HepG2 (cell line): ENCODE results near the gene TEX19. TPM values are rescaled to one million over a fixed set of nuclear protein-coding genes. Genes with fewer than 3 reads are reported as not detected.

Experiments used
- ATAD3A ChIP-seq: sonication (generic); formaldehyde crosslinking; IDR thresholded peaks from 2 replicates; pipeline ENCODE4 v1.4.0; 2020; ENCODE audit warnings: missing genetic modification reagents
- CREBL2 ChIP-seq: sonication (generic); formaldehyde crosslinking; IDR thresholded peaks from 2 replicates; pipeline ENCODE4 v1.8.1; 2023; ENCODE audit warnings: missing genetic modification reagents, mild to moderate bottlenecking, borderline replicate concordance
- EEA1 ChIP-seq: sonication (generic); formaldehyde crosslinking; IDR thresholded peaks from 2 replicates; pipeline ENCODE4 v1.5.1; 2020; ENCODE audit warnings: mild to moderate bottlenecking, missing genetic modification reagents, borderline replicate concordance
- ERF ChIP-seq: IDR thresholded peaks from 2 replicates; pipeline ENCODE4 v1.6.1; 2018; ENCODE audit warnings: missing biosample characterization, missing genetic modification reagents
- FOXK2 ChIP-seq: fragments of 450-650 bp; IDR thresholded peaks from 2 replicates; pipeline ENCODE4 v1.6.1; 2016
- FOXP1 ChIP-seq, 2 experiments: fragments of 450-650 bp in 1 of 2; IDR thresholded peaks; 2 replicates each; pipeline ENCODE4 v1.6.1; 2017 to 2018; ENCODE audit warnings: antibody characterized with exemption in 1 of 2
- GATAD2A ChIP-seq: IDR thresholded peaks from 2 replicates; pipeline ENCODE4 v1.6.1; 2016
- HOXA3 ChIP-seq: sonication (generic); formaldehyde crosslinking; IDR thresholded peaks from 2 replicates; pipeline ENCODE4 v1.5.0; 2020; ENCODE audit warnings: missing genetic modification reagents
- KAT7 ChIP-seq: IDR thresholded peaks from 2 replicates; pipeline ENCODE4 v1.6.1; 2018; ENCODE audit warnings: borderline replicate concordance, missing compliant biosample characterization
- KLF15 ChIP-seq: sonication (generic); formaldehyde crosslinking; IDR thresholded peaks from 2 replicates; pipeline ENCODE4 v1.8.1; 2023; ENCODE audit warnings: borderline replicate concordance, mild to moderate bottlenecking, inconsistent platforms, missing genetic modification reagents, mixed read lengths
- NFIC ChIP-seq: IDR thresholded peaks from 2 replicates; pipeline ENCODE4 v1.6.1; 2012; ENCODE audit warnings: mild to moderate bottlenecking, low read length, inconsistent platforms
- SP1 ChIP-seq, 2 experiments: fragments of 450-650 bp in 1 of 2; sonication (generic) in 1 of 2; formaldehyde crosslinking in 1 of 2; IDR thresholded peaks; 2 replicates each; pipeline versions ENCODE4 v1.4.0 to v1.6.1; 2016 to 2020; ENCODE audit warnings: missing genetic modification reagents in 1 of 2
- ZNF124 ChIP-seq: sonication (generic); formaldehyde crosslinking; IDR thresholded peaks from 2 replicates; pipeline ENCODE4 v1.4.0; 2020; ENCODE audit warnings: missing genetic modification reagents
- ZNF253 ChIP-seq: sonication (generic); formaldehyde crosslinking; IDR thresholded peaks from 2 replicates; pipeline ENCODE4 v1.8.0; 2022; ENCODE audit warnings: mild to moderate bottlenecking, missing genetic modification reagents, borderline replicate concordance
- ZNF501 ChIP-seq: sonication (generic); formaldehyde crosslinking; IDR thresholded peaks from 2 replicates; pipeline ENCODE4 v1.5.1; 2020; ENCODE audit warnings: mild to moderate bottlenecking, moderate library complexity, missing genetic modification reagents
- ZNF546 ChIP-seq: sonication (generic); formaldehyde crosslinking; conservative IDR thresholded peaks from 2 replicates; pipeline ENCODE4 v1.8.1; 2023; ENCODE audit warnings: mild to moderate bottlenecking, missing genetic modification reagents
- ZNF709 ChIP-seq: sonication (generic); formaldehyde crosslinking; IDR thresholded peaks from 2 replicates; pipeline ENCODE4 v1.5.0; 2020; ENCODE audit warnings: mild to moderate bottlenecking, missing genetic modification reagents
- polyA plus RNA-seq, 8 experiments: library from polyadenylated mRNA; depleted of rRNA in 3 of 8; stranded (reverse) in 7 of 8; unstranded in 1 of 8; fragments of >200 nt; fragmentation: Illumina TruSeq in 4 of 8; extraction: Trizol in 4 of 8; gene quantifications; 2 replicates each; pipeline versions ENCODE4 v1.2.1 to v1.2.3, GENCODE V29; 2011 to 2016; ENCODE audit warnings: low read depth in 4 of 8, missing spikeins in 1 of 8, mixed read lengths in 1 of 8; ENCODE audit not compliant: insufficient read depth in 1 of 8
- total RNA-seq, 5 experiments: library from RNA; depleted of rRNA; stranded (reverse); fragments of >200 nt; fragmentation: Illumina TruSeq; extraction: Trizol; gene quantifications; 2 replicates each; pipeline ENCODE4 v1.2.3, GENCODE V29; 2016; ENCODE audit warnings: low read depth in 1 of 5
- TF ChIP-seq, protein P1 (sequence below): sonication (generic); formaldehyde crosslinking; IDR thresholded peaks from 2 replicates; pipeline ENCODE4 v1.4.0; 2020; ENCODE audit warnings: mild to moderate bottlenecking, missing genetic modification reagents
- TF ChIP-seq, protein P2 (sequence below): sonication (generic); formaldehyde crosslinking; IDR thresholded peaks from 2 replicates; pipeline ENCODE4 v1.4.0; 2020; ENCODE audit warnings: missing genetic modification reagents
- TF ChIP-seq, protein P3 (sequence below): sonication (generic); formaldehyde crosslinking; IDR thresholded peaks from 2 replicates; pipeline ENCODE4 v1.8.1; 2023; ENCODE audit warnings: mild to moderate bottlenecking, missing genetic modification reagents
- TF ChIP-seq, protein P4 (sequence below): sonication (generic); formaldehyde crosslinking; IDR thresholded peaks from 2 replicates; pipeline ENCODE4 v1.4.0; 2020; ENCODE audit warnings: missing genetic modification reagents
- TF ChIP-seq, protein P5 (sequence below): sonication (generic); IDR thresholded peaks from 2 replicates; pipeline ENCODE4 v1.6.1; 2016; ENCODE audit warnings: low read depth, borderline replicate concordance

Gene TEX19
- total and polyA plus RNA-seq, 2 of the 13 experiments (the other 11 are each of a cell fraction or from before 2014, with no cell fraction given), result 1.3 to 6.0 TPM

DNA sequence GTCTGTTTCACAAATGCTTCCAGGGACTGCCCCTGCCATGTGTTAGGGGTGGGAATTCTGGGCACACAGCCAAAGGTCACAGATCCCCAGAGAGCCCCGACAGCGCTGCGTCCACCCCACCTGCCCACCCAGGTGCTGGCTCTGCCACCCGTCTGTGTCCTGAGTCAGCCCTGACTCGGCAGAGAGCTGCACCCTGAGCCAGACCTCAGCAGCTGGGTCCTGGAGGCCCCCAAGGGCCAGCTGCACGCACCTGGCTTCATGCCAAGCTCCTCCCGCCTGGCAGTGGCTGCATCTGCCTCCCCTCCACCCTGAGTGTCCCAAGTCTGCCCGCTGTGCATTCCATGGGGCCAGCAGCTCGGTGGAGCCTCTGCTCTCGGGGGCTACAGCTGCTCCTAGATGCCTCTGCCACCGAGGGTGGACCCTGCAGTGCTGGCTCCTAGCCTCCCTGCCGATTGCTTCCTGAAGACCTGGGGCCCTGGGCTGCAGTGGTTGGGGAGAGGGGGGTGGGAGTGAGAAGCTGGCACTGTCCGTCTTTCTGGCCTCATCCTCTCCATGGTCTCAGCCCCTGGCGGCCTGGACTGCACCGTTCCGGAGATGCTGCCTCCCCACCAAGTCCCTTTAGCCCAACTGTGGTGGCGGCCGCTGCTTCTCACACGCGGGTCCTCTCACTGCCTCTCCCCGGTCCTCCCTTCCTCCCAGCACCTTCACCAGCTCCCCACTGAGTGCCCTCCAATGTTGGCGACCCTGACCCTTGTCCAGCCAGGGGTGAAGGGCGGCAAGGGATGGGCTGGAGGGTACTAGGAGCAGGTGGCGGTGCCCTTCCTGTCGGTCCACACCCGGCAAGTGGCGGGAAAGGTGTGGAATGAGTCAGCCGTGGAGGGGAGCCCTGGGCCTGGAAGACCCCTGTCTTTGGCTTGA is 28.5 kb upstream of the TEX19 start (continued):
- TF ChIP-seq SP1 (IDR thresholded peaks at IDR 0.05) (no peak), SP1 (CRISPR knock-in tag; IDR thresholded peaks at IDR 0.05) (peak; percentile 54; the same call in 1 of the 2 replicates), NFIC (peak; percentile 97; the same call in 1 of the 2 replicates), ZNF501 (CRISPR knock-in tag) (peak; percentile 58; the same call in 1 of the 2 replicates), EEA1 (no peak), ZNF253 (no peak), FOXK2 (no peak), ZNF124 (CRISPR knock-in tag) (no peak), ERF (CRISPR knock-in tag) (peak; percentile 88), GATAD2A (CRISPR knock-in tag) (peak; percentile 88), ZNF546 (CRISPR knock-in tag) (no peak), ATAD3A (CRISPR knock-in tag) (no peak), FOXP1 (IDR thresholded peaks at IDR 0.05) (no peak), FOXP1 (CRISPR knock-in tag; IDR thresholded peaks at IDR 0.05) (no peak; the same call in 1 of the 2 replicates), KAT7 (CRISPR knock-in tag) (no peak; the same call in 1 of the 2 replicates), ZNF709 (CRISPR knock-in tag) (no peak), KLF15 (no peak), HOXA3 (CRISPR knock-in tag) (peak; percentile 82), CREBL2 (CRISPR knock-in tag) (no peak)
- TF ChIP-seq, protein P1, sequence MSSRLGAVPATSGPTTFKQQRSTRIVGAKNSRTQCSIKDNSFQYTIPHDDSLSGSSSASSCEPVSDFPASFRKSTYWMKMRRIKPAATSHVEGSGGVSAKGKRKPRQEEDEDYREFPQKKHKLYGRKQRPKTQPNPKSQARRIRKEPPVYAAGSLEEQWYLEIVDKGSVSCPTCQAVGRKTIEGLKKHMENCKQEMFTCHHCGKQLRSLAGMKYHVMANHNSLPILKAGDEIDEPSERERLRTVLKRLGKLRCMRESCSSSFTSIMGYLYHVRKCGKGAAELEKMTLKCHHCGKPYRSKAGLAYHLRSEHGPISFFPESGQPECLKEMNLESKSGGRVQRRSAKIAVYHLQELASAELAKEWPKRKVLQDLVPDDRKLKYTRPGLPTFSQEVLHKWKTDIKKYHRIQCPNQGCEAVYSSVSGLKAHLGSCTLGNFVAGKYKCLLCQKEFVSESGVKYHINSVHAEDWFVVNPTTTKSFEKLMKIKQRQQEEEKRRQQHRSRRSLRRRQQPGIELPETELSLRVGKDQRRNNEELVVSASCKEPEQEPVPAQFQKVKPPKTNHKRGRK (CRISPR knock-in tag), result no peak; the same call in 1 of the 2 replicates
- TF ChIP-seq, protein P2, sequence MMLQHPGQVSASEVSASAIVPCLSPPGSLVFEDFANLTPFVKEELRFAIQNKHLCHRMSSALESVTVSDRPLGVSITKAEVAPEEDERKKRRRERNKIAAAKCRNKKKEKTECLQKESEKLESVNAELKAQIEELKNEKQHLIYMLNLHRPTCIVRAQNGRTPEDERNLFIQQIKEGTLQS (CRISPR knock-in tag), result 0 out of 2 replicates have a peak, but pooled peaks have one; percentile 32
- TF ChIP-seq, protein P3, sequence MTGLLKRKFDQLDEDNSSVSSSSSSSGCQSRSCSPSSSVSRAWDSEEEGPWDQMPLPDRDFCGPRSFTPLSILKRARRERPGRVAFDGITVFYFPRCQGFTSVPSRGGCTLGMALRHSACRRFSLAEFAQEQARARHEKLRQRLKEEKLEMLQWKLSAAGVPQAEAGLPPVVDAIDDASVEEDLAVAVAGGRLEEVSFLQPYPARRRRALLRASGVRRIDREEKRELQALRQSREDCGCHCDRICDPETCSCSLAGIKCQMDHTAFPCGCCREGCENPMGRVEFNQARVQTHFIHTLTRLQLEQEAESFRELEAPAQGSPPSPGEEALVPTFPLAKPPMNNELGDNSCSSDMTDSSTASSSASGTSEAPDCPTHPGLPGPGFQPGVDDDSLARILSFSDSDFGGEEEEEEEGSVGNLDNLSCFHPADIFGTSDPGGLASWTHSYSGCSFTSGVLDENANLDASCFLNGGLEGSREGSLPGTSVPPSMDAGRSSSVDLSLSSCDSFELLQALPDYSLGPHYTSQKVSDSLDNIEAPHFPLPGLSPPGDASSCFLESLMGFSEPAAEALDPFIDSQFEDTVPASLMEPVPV, result peak; percentile 93; the same call in 1 of the 2 replicates
- TF ChIP-seq, protein P4, sequence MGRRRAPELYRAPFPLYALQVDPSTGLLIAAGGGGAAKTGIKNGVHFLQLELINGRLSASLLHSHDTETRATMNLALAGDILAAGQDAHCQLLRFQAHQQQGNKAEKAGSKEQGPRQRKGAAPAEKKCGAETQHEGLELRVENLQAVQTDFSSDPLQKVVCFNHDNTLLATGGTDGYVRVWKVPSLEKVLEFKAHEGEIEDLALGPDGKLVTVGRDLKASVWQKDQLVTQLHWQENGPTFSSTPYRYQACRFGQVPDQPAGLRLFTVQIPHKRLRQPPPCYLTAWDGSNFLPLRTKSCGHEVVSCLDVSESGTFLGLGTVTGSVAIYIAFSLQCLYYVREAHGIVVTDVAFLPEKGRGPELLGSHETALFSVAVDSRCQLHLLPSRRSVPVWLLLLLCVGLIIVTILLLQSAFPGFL (CRISPR knock-in tag), result no peak
- TF ChIP-seq, protein P5, sequence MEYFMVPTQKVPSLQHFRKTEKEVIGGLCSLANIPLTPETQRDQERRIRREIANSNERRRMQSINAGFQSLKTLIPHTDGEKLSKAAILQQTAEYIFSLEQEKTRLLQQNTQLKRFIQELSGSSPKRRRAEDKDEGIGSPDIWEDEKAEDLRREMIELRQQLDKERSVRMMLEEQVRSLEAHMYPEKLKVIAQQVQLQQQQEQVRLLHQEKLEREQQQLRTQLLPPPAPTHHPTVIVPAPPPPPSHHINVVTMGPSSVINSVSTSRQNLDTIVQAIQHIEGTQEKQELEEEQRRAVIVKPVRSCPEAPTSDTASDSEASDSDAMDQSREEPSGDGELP, result peak; percentile 100
